K562 treated with DMSO at 1 percent for 4 hours (cell line): ENCODE results near the gene TBL1X. TPM values are rescaled to one million over a fixed set of nuclear protein-coding genes. Genes with fewer than 3 reads are reported as not detected.

Source experiments
- total RNA-seq: library from RNA; unstranded; fragments of 300-600 nt; gene quantifications from 2 replicates; pipeline ENCODE4 v1.2.3, GENCODE V29; 2022; ENCODE audit not compliant: insufficient read depth

TBL1X gene
- 17.2 and 26.8 TPM in 2 replicates for total RNA-seq

GRCh38 chrX:9464435-9465371 lies at the start of gene TBL1X:
TSS of gene TBL1X (plus strand) at chrX:9465058. CDS start at chrX:9653587, 188,529 bp downstream.

GRCh38 chrX:9765737-9766097 lies 300.9 kb downstream of the TBL1X start, which contains the start of gene GPR143:
TSS of gene GPR143 (minus strand) at chrX:9765847. CDS start at chrX:9765817, 30 bp downstream.

GRCh38 chrX:9785944-9786797 lies 321.3 kb downstream of the TBL1X start, which contains the start of gene SHROOM2:
TSS of gene SHROOM2 (plus strand) at chrX:9786429. CDS start at chrX:9786546, 117 bp downstream.

